WTC11 (cell line): Measurements from ENCODE around the gene JKAMP. TPM values are rescaled to one million over a fixed set of nuclear protein-coding genes. Genes with fewer than 3 reads are reported as not detected.

ENCODE experiments used
- ATAC-seq: fragments of 200-7000 bp; cut with Tn5 transposase; 2 replicates; pipeline ENCODE4 v1.10.0; 2021; ENCODE audit warnings: mild to moderate bottlenecking, moderate library complexity
- CTCF ChIA-PET: fragments of 300-600 bp; sonication (Branson Sonifier 250); formaldehyde crosslinking; loops from one replicate; lab custom pipeline; 2021; ENCODE audit warnings: antibody characterized with exemption; lab: Charles Lee
- POLR2A ChIA-PET: fragments of 350-600 bp; sonication (Branson Sonifier 250); formaldehyde crosslinking; loops from one replicate; lab custom pipeline; 2021; ENCODE audit warnings: antibody characterized with exemption; lab: Charles Lee
- DNase-seq: peaks from one replicate; pipeline ENCODE4 v3.0.0; 2021; ENCODE audit warnings: low spot score
- H3K27ac Mint-ChIP-seq: 2 replicates; pipeline ENCODE4 v1.8.0; 2021; ENCODE audit warnings: mixed read lengths
- H3K27me3 Mint-ChIP-seq: 2 replicates; pipeline ENCODE4 v1.8.0; 2021; ENCODE audit warnings: low read depth, mild to moderate bottlenecking, moderate library complexity, mixed read lengths
- H3K36me3 Mint-ChIP-seq: 2 replicates; pipeline ENCODE4 v1.8.0; 2021; ENCODE audit warnings: mixed read lengths
- H3K4me1 Mint-ChIP-seq: 2 replicates; pipeline ENCODE4 v1.8.0; 2022; ENCODE audit warnings: mixed read lengths
- H3K4me3 Mint-ChIP-seq: 2 replicates; pipeline ENCODE4 v1.8.0; 2021; ENCODE audit warnings: mild to moderate bottlenecking, moderate library complexity, mixed read lengths
- H3K9me3 Mint-ChIP-seq: 2 replicates; pipeline ENCODE4 v1.8.0; 2021; ENCODE audit warnings: mixed read lengths
- ELF4 ChIP-seq: sonication (generic); formaldehyde crosslinking; IDR thresholded peaks from 2 replicates; pipeline ENCODE4 v1.8.1; 2022; ENCODE audit warnings: low read depth, mild to moderate bottlenecking, moderate library complexity, missing genetic modification reagents
- EMX1 ChIP-seq: fragments of 250-450 bp; sonication (Bioruptor Pico); IDR thresholded peaks from 2 replicates; pipeline ENCODE4 v1.8.0; 2021; ENCODE audit warnings: mild to moderate bottlenecking
- FOXJ3 ChIP-seq: sonication (generic); formaldehyde crosslinking; IDR thresholded peaks from 2 replicates; pipeline ENCODE4 v1.9.0; 2021; ENCODE audit warnings: missing genetic modification reagents, mild to moderate bottlenecking, borderline replicate concordance
- FOXK1 ChIP-seq: sonication (generic); formaldehyde crosslinking; IDR thresholded peaks from 2 replicates; pipeline ENCODE4 v1.8.0; 2022; ENCODE audit warnings: mild to moderate bottlenecking, moderate library complexity, missing genetic modification reagents
- GABPB1 ChIP-seq: sonication (generic); formaldehyde crosslinking; IDR thresholded peaks from 2 replicates; pipeline ENCODE4 v1.8.1; 2023; ENCODE audit warnings: mild to moderate bottlenecking, missing genetic modification reagents
- IRF2 ChIP-seq: sonication (generic); formaldehyde crosslinking; IDR thresholded peaks from 2 replicates; pipeline ENCODE4 v1.8.0; 2022; ENCODE audit warnings: low read depth, missing genetic modification reagents, borderline replicate concordance
- JAZF1 ChIP-seq: fragments of 250-450 bp; sonication (Bioruptor Pico); IDR thresholded peaks from 2 replicates; pipeline ENCODE4 v1.9.0; 2021; ENCODE audit warnings: moderate library complexity, mild to moderate bottlenecking, inconsistent platforms
- KAT7 ChIP-seq: sonication (generic); formaldehyde crosslinking; IDR thresholded peaks from 2 replicates; pipeline ENCODE4 v1.8.1; 2023; ENCODE audit warnings: missing genetic modification reagents, mild to moderate bottlenecking, borderline replicate concordance
- NFYB ChIP-seq: sonication (generic); formaldehyde crosslinking; conservative IDR thresholded peaks from 2 replicates; pipeline ENCODE4 v1.8.0; 2022; ENCODE audit warnings: low read depth, missing genetic modification reagents
- NR3C1 ChIP-seq: sonication (generic); formaldehyde crosslinking; conservative IDR thresholded peaks from 2 replicates; pipeline ENCODE4 v1.8.1; 2023; ENCODE audit warnings: low read depth, mild to moderate bottlenecking, missing genetic modification reagents
- SMAD4 ChIP-seq: sonication (generic); formaldehyde crosslinking; IDR thresholded peaks from 2 replicates; pipeline ENCODE4 v1.8.0; 2022; ENCODE audit warnings: mild to moderate bottlenecking, missing genetic modification reagents
- SP1 ChIP-seq: sonication (generic); formaldehyde crosslinking; conservative IDR thresholded peaks from 2 replicates; pipeline ENCODE4 v1.8.1; 2022; ENCODE audit warnings: missing genetic modification reagents
- ZBTB21 ChIP-seq: sonication (generic); formaldehyde crosslinking; IDR thresholded peaks from 2 replicates; pipeline ENCODE4 v1.8.1; 2023; ENCODE audit warnings: mild to moderate bottlenecking, missing genetic modification reagents, borderline replicate concordance
- ZNF121 ChIP-seq: sonication (generic); formaldehyde crosslinking; IDR thresholded peaks from 2 replicates; pipeline ENCODE4 v1.8.0; 2023; ENCODE audit warnings: missing genetic modification reagents
- ZNF219 ChIP-seq: sonication (generic); formaldehyde crosslinking; IDR thresholded peaks from 2 replicates; pipeline ENCODE4 v1.8.0; 2023; ENCODE audit warnings: missing genetic modification reagents, mild to moderate bottlenecking, borderline replicate concordance
- ZNF232 ChIP-seq: sonication (generic); formaldehyde crosslinking; IDR thresholded peaks from 2 replicates; pipeline ENCODE4 v1.8.0; 2022; ENCODE audit warnings: mild to moderate bottlenecking, missing genetic modification reagents
- ZNF317 ChIP-seq: sonication (generic); formaldehyde crosslinking; IDR thresholded peaks from 2 replicates; pipeline ENCODE4 v1.8.1; 2023; ENCODE audit warnings: low read depth, mild to moderate bottlenecking, moderate library complexity, missing genetic modification reagents, borderline replicate concordance
- total RNA-seq: library from RNA; stranded (reverse); gene quantifications from 3 replicates; pipeline ENCODE4 v1.2.3, GENCODE V29; 2021
- TF ChIP-seq, protein P1 (sequence below): fragments of 200-600 bp; IDR thresholded peaks from 2 replicates; pipeline ENCODE4 v1.8.0; 2022; ENCODE audit warnings: antibody characterized with exemption
- TF ChIP-seq, protein P2 (sequence below): fragments of 250-450 bp; sonication (Bioruptor Pico); IDR thresholded peaks from 2 replicates; pipeline ENCODE4 v1.8.0; 2021; ENCODE audit warnings: mild to moderate bottlenecking
- TF ChIP-seq, protein P3 (sequence below): sonication (generic); formaldehyde crosslinking; IDR thresholded peaks from 2 replicates; pipeline ENCODE4 v1.8.1; 2022; ENCODE audit warnings: mild to moderate bottlenecking, missing genetic modification reagents, moderate library complexity, borderline replicate concordance
- TF ChIP-seq, protein P4 (sequence below): sonication (generic); formaldehyde crosslinking; IDR thresholded peaks from 2 replicates; pipeline ENCODE4 v1.8.1; 2022; ENCODE audit warnings: low read depth, missing genetic modification reagents, borderline replicate concordance
- TF ChIP-seq, protein P5 (sequence below): sonication (generic); formaldehyde crosslinking; IDR thresholded peaks from 2 replicates; pipeline ENCODE4 v1.8.1; 2023; ENCODE audit warnings: mild to moderate bottlenecking, moderate library complexity, missing genetic modification reagents
- TF ChIP-seq, protein P6 (sequence below): sonication (generic); formaldehyde crosslinking; IDR thresholded peaks from 2 replicates; pipeline ENCODE4 v1.8.1; 2022; ENCODE audit warnings: low read depth, mild to moderate bottlenecking, moderate library complexity, missing genetic modification reagents, borderline replicate concordance

The JKAMP gene
- total RNA-seq, 1 experiment from 2014 or later: 33.2 TPM

DNA sequence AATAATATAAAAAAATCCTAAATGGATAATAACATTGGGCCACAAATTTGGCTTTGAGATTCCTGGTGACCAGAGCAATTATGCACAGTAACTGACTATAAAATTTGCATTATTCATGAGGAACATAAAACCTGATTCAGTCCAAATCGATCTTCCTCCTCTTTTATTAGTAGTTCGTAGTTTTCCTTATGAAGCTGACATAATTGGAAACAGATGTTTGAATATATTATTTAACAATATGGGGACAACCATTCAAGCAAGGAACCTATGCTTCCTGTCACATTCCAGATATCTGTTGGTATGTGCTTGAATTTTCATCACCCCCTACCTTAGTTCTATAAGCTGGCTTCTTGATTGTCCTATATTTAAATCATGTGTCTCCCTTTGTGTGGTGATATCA lies 57.4 kb downstream of the JKAMP start (continued):
- TF ChIP-seq, protein P1, sequence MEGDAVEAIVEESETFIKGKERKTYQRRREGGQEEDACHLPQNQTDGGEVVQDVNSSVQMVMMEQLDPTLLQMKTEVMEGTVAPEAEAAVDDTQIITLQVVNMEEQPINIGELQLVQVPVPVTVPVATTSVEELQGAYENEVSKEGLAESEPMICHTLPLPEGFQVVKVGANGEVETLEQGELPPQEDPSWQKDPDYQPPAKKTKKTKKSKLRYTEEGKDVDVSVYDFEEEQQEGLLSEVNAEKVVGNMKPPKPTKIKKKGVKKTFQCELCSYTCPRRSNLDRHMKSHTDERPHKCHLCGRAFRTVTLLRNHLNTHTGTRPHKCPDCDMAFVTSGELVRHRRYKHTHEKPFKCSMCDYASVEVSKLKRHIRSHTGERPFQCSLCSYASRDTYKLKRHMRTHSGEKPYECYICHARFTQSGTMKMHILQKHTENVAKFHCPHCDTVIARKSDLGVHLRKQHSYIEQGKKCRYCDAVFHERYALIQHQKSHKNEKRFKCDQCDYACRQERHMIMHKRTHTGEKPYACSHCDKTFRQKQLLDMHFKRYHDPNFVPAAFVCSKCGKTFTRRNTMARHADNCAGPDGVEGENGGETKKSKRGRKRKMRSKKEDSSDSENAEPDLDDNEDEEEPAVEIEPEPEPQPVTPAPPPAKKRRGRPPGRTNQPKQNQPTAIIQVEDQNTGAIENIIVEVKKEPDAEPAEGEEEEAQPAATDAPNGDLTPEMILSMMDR: no peak
- TF ChIP-seq GABPB1 (CRISPR knock-in tag): no peak
- no peak for TF ChIP-seq NR3C1 (CRISPR knock-in tag)
- no peak for TF ChIP-seq JAZF1 (CRISPR knock-in tag)
- no peak for TF ChIP-seq ELF4 (CRISPR knock-in tag)
- TF ChIP-seq ZNF317: no peak
- no peak for TF ChIP-seq SMAD4 (CRISPR knock-in tag)
- no peak for TF ChIP-seq SP1 (CRISPR knock-in tag)
- TF ChIP-seq, protein P2, sequence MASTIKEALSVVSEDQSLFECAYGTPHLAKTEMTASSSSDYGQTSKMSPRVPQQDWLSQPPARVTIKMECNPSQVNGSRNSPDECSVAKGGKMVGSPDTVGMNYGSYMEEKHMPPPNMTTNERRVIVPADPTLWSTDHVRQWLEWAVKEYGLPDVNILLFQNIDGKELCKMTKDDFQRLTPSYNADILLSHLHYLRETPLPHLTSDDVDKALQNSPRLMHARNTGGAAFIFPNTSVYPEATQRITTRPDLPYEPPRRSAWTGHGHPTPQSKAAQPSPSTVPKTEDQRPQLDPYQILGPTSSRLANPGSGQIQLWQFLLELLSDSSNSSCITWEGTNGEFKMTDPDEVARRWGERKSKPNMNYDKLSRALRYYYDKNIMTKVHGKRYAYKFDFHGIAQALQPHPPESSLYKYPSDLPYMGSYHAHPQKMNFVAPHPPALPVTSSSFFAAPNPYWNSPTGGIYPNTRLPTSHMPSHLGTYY (CRISPR knock-in tag): no peak

DNA sequence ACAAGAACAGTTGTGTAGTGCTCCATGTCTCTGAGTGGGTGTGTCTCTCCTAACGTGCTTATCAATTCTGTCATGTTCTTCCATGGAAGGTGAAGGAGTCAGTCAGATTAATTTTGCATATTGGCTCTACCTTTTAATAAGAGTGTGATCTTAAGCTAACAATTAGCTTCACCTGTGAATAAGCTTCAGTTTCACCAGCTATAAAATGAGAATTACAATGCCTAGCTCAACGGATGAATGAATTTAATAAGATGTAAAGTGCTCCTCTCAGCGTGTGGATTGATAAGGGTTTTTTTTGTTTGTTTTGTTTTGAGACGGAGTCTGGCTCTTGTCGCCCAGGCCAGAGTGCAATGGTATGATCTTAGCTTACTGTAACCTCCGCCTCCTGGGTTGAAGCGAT lies 59.6 kb downstream of the JKAMP start:
- Mint-ChIP-seq H3K36me3 (no peaks in the 10 kb centered on the region), H3K27me3 (no peaks in the 10 kb centered on the region; the same call in 1 of the 2 replicates), H3K27ac (no peak overlapping the region), H3K4me1 (peaks cover 16% of the 10 kb centered on the region), H3K4me3 (no peak overlapping the region)
- POLR2A ChIA-PET: no interaction called here
- ATAC-seq (no peak), DNase-seq (no peak)
- no peak for TF ChIP-seq ZNF121
- no peak for TF ChIP-seq NFYB (CRISPR knock-in tag)
- no peak for TF ChIP-seq ZBTB21
- TF ChIP-seq ZNF317: no peak
- TF ChIP-seq, protein P3, sequence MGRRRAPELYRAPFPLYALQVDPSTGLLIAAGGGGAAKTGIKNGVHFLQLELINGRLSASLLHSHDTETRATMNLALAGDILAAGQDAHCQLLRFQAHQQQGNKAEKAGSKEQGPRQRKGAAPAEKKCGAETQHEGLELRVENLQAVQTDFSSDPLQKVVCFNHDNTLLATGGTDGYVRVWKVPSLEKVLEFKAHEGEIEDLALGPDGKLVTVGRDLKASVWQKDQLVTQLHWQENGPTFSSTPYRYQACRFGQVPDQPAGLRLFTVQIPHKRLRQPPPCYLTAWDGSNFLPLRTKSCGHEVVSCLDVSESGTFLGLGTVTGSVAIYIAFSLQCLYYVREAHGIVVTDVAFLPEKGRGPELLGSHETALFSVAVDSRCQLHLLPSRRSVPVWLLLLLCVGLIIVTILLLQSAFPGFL (CRISPR knock-in tag): no peak
- TF ChIP-seq, protein P4, sequence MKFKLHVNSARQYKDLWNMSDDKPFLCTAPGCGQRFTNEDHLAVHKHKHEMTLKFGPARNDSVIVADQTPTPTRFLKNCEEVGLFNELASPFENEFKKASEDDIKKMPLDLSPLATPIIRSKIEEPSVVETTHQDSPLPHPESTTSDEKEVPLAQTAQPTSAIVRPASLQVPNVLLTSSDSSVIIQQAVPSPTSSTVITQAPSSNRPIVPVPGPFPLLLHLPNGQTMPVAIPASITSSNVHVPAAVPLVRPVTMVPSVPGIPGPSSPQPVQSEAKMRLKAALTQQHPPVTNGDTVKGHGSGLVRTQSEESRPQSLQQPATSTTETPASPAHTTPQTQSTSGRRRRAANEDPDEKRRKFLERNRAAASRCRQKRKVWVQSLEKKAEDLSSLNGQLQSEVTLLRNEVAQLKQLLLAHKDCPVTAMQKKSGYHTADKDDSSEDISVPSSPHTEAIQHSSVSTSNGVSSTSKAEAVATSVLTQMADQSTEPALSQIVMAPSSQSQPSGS (CRISPR knock-in tag): no peak
- TF ChIP-seq, protein P5, sequence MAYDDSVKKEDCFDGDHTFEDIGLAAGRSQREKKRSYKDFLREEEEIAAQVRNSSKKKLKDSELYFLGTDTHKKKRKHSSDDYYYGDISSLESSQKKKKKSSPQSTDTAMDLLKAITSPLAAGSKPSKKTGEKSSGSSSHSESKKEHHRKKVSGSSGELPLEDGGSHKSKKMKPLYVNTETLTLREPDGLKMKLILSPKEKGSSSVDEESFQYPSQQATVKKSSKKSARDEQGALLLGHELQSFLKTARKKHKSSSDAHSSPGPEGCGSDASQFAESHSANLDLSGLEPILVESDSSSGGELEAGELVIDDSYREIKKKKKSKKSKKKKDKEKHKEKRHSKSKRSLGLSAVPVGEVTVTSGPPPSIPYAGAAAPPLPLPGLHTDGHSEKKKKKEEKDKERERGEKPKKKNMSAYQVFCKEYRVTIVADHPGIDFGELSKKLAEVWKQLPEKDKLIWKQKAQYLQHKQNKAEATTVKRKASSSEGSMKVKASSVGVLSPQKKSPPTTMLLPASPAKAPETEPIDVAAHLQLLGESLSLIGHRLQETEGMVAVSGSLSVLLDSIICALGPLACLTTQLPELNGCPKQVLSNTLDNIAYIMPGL (CRISPR knock-in tag): no peak
- no peak for TF ChIP-seq IRF2
- TF ChIP-seq ZNF232: no peak
- no peak for TF ChIP-seq SP1 (CRISPR knock-in tag)
- TF ChIP-seq, all 79 proteins: peak for 0
- peaks cover 2% of the 10 kb centered on the region; the same call in 1 of the 2 replicates for H3K9me3 Mint-ChIP-seq
- CTCF ChIA-PET: interaction anchor here (0.7 to 2.6 kb wide), 4 partner anchors 32 to 354 kb away, joined by 3 to 15 read pairs (median 4); partner anchors contain the start of gene CCDC175

DNA sequence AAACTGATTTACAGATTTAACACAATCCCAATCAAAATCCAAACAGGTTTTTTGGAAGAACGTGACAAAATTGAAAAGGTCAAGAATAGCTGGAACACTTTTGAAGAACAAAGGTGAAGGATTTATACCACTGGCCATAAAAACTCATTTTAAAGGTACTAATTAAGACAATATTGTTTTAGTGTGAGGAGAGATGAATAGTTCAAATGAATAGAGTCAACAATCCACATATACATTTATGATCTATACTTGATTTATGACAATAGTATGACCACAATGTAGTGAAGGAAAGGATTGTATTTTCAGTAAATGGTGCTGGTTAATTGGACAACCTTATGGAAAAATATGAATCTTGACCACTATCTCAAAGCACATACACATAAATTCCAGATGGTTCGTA lies 63.0 kb downstream of the JKAMP start:
- ATAC-seq: no peak
- no peak overlapping the region for H3K27ac Mint-ChIP-seq
- no peak overlapping the region for H3K4me3 Mint-ChIP-seq
- H3K27me3 Mint-ChIP-seq: peaks cover 2% of the 10 kb centered on the region; the same call in 1 of the 2 replicates
- ChIA-PET POLR2A (no interaction called here), CTCF (interaction anchor here (0.6 kb wide), 1 partner anchor 29 kb away, joined by 3 read pairs; the partner anchor contains the start of gene CCDC175)
- peaks cover 22% of the 10 kb centered on the region for H3K9me3 Mint-ChIP-seq
- peaks cover 11% of the 10 kb centered on the region for H3K4me1 Mint-ChIP-seq
- DNase-seq: no peak
- peaks cover 16% of the 10 kb centered on the region for H3K36me3 Mint-ChIP-seq
- TF ChIP-seq FOXJ3 (CRISPR knock-in tag) (no peak), FOXK1 (CRISPR knock-in tag) (no peak), EMX1 (CRISPR knock-in tag) (no peak), ZNF219 (CRISPR knock-in tag) (no peak), KAT7 (CRISPR knock-in tag) (no peak)
- TF ChIP-seq, protein P6, sequence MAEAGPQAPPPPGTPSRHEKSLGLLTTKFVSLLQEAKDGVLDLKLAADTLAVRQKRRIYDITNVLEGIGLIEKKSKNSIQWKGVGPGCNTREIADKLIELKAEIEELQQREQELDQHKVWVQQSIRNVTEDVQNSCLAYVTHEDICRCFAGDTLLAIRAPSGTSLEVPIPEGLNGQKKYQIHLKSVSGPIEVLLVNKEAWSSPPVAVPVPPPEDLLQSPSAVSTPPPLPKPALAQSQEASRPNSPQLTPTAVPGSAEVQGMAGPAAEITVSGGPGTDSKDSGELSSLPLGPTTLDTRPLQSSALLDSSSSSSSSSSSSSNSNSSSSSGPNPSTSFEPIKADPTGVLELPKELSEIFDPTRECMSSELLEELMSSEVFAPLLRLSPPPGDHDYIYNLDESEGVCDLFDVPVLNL (CRISPR knock-in tag): no peak
- TF ChIP-seq, protein P5 (CRISPR knock-in tag): no peak
